Measurements from ENCODE around the gene FLYWCH1. TPM values are rescaled to one million over a fixed set of nuclear protein-coding genes. Genes with fewer than 3 reads are reported as not detected.
A peak's percentile ranks its signal among the peaks of the same experiment; 100 is the strongest.

Gene FLYWCH1
- total RNA-seq, 2 experiments from 2014 or later = 26.1 to 61.9 TPM

DNA sequence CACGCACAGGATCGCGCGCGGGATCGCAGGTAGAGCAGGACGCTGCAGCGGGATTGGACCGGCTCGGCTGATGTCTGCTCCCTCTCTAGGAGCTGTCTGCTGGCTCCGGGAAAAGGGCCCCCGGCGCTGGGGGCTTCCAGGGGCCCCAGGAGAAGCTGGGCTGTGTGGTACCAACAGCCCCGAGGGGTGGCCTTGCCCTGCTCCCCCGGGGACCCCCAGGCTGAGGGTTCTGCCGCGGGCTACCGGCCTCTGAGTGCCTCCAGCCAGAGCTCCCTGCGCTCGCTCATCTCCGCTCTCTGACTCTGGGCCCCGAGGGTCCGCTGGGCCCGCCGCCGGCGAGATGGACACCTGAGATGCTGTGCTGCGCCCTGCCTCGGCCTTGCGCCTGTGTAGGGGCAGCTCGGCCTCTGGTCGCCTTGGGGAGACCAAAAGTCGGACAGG lies 56.0 kb downstream of the FLYWCH1 start:
- H4K20me1 ChIP-seq (ENCODE audit: insufficient read depth, low read length) = peaks cover 6% of the 10 kb centered on the region; the same call in 1 of the 2 replicates
- H3K9me3 ChIP-seq (ENCODE audit: low read length) = no peaks in the 10 kb centered on the region
- ChIA-PET POLR2A (no interaction called here), CTCF (ENCODE audit: unreplicated experiment) (no interaction called here)
- TF ChIP-seq, protein P1, sequence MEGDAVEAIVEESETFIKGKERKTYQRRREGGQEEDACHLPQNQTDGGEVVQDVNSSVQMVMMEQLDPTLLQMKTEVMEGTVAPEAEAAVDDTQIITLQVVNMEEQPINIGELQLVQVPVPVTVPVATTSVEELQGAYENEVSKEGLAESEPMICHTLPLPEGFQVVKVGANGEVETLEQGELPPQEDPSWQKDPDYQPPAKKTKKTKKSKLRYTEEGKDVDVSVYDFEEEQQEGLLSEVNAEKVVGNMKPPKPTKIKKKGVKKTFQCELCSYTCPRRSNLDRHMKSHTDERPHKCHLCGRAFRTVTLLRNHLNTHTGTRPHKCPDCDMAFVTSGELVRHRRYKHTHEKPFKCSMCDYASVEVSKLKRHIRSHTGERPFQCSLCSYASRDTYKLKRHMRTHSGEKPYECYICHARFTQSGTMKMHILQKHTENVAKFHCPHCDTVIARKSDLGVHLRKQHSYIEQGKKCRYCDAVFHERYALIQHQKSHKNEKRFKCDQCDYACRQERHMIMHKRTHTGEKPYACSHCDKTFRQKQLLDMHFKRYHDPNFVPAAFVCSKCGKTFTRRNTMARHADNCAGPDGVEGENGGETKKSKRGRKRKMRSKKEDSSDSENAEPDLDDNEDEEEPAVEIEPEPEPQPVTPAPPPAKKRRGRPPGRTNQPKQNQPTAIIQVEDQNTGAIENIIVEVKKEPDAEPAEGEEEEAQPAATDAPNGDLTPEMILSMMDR (conservative IDR thresholded peaks at IDR 0.05; ENCODE audit: low read length) = no peak
- no peak for TF ChIP-seq EZH2phosphoT487 (IDR thresholded peaks at IDR 0.05; ENCODE audit: borderline replicate concordance, low read depth, low read length)
- H3K4me1 ChIP-seq (ENCODE audit: insufficient read depth, low read length, poor library complexity, severe bottlenecking) = peaks cover 69% of the 10 kb centered on the region
- DNase-seq (ENCODE audit: low spot score) = no peak
- intact Hi-C loops (cut with micrococcal nuclease; ENCODE audit: unreplicated experiment) = no loop called here
- BruUV-seq (replicated peaks) = no TSS peak
- H3K9me2 ChIP-seq (ENCODE audit: insufficient read depth, low read length) = no peaks in the 10 kb centered on the region
- H3K79me2 ChIP-seq (ENCODE audit: insufficient read depth, low read depth, low read length) = no peaks in the 10 kb centered on the region; the same call in 1 of the 2 replicates
- H3K4me2 ChIP-seq (ENCODE audit: low read length) = peak overlapping the region; percentile 74; the same call in 1 of the 2 replicates
- no peak overlapping the region for H2AFZ ChIP-seq (ENCODE audit: low read length)
- H3K27ac ChIP-seq (ENCODE audit: low read depth, low read length, poor library complexity, severe bottlenecking) = no peak overlapping the region
- H3K36me3 ChIP-seq (ENCODE audit: insufficient read depth, low read length) = peaks cover 26% of the 10 kb centered on the region; the same call in 1 of the 2 replicates
- no peak overlapping the region for H3K4me3 ChIP-seq (ENCODE audit: low read depth, low read length, poor library complexity, severe bottlenecking)

DNA sequence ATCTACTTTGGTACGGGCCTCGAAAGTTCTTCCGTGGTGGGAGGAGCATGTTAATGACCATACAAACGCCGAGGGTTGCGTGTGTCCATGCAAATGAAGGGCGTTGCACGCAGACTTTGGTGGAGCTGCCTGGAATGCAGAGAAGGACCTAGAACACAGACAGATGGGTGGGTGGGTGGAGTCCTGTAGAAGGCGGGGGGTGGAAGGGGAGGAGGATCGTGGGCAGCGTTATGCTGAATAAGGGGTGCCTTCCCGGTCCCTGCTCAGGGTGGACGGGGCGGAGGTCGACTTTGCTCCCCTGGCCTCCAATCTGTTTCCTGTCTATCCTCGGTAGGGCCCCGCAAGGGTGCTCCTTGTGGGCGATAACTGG lies 56.6 kb downstream of the FLYWCH1 start:
- BruUV-seq (replicated peaks) = no TSS peak
- Histone ChIP-seq H3K9me2 (ENCODE audit: insufficient read depth, low read length) (no peaks in the 10 kb centered on the region), H3K4me2 (ENCODE audit: low read length) (peak overlapping the region; percentile 74), H3K36me3 (ENCODE audit: insufficient read depth, low read length) (peaks cover 32% of the 10 kb centered on the region; the same call in 1 of the 2 replicates), H2AFZ (ENCODE audit: low read length) (no peak overlapping the region; the same call in 1 of the 2 replicates), H3K27ac (ENCODE audit: low read depth, low read length, poor library complexity, severe bottlenecking) (peak overlapping the region; percentile 47), H3K4me1 (ENCODE audit: insufficient read depth, low read length, poor library complexity, severe bottlenecking) (peaks cover 63% of the 10 kb centered on the region), H3K4me3 (ENCODE audit: low read depth, low read length, poor library complexity, severe bottlenecking) (peak overlapping the region; percentile 99), H3K79me2 (ENCODE audit: insufficient read depth, low read depth, low read length) (no peaks in the 10 kb centered on the region; the same call in 1 of the 2 replicates), H4K20me1 (ENCODE audit: insufficient read depth, low read length) (peaks cover 6% of the 10 kb centered on the region; the same call in 1 of the 2 replicates), H3K9me3 (ENCODE audit: low read length) (no peaks in the 10 kb centered on the region)
- CTCF ChIA-PET (ENCODE audit: unreplicated experiment) = no interaction called here
- intact Hi-C loops (cut with micrococcal nuclease; ENCODE audit: unreplicated experiment) = no loop called here
- peak; percentile 52 for DNase-seq (ENCODE audit: low spot score)
- TF ChIP-seq EZH2phosphoT487 (IDR thresholded peaks at IDR 0.05; ENCODE audit: borderline replicate concordance, low read depth, low read length) = no peak
- TF ChIP-seq, protein P1 (conservative IDR thresholded peaks at IDR 0.05; ENCODE audit: low read length) = no peak
- POLR2A ChIA-PET = no interaction called here

Measured in OCI-LY7 (cell line).